K562 (cell line): ENCODE measurements around the gene AKAP12. TPM values are rescaled to one million over a fixed set of nuclear protein-coding genes. Genes with fewer than 3 reads are reported as not detected.

ENCODE experiments used
- ATAC-seq: fragments of 200-7000 bp; cut with Tn5 transposase; 3 replicates; pipeline ENCODE4 v1.9.1; 2020; ENCODE audit warnings: moderate library complexity
- BruUV-seq: library from RNA; stranded (reverse); fragments of 400-500 nt; replicated peaks from 2 replicates; lab custom pipeline; 2021; lab: Mats Ljungman, UMichigan
- CTCF ChIA-PET: fragments of 300-600 bp; formaldehyde crosslinking; extraction: SDS; loops from one replicate; lab custom pipeline; 2021; ENCODE audit warnings: low intra/inter-chr PET ratio; lab: Yijun Ruan, JAX
- POLR2A ChIA-PET: fragments of 300-600, 350-650 bp; sonication (Branson Sonifier 250); formaldehyde crosslinking; extraction: SDS; loops from one replicate; lab custom pipeline; 2021; ENCODE audit warnings: antibody characterized with exemption, inconsistent platforms; lab: Yijun Ruan, JAX
- DNase-seq, 4 experiments: peaks; one replicate each; pipeline versions ENCODE4 v3.0.0 to v3.0.0-alpha.2; 2011 to 2018; ENCODE audit warnings: low spot score in 3 of 4, mixed read lengths in 3 of 4; ENCODE audit errors: extremely low read depth in 1 of 4
- FAIRE-seq: peaks from 2 replicates; lab custom pipeline; 2011; peaks lifted over from hg19 to GRCh38; lab: Jason Lieb, UNC
- H2AFZ ChIP-seq: 2 replicates; pipeline ENCODE4 v1.6.0; 2011; ENCODE audit warnings: low read depth, low read length, control low read depth, inconsistent platforms
- H3K27ac ChIP-seq: fragments of 200-600 bp; 3 replicates; pipeline ENCODE4 v1.8.0; 2011; ENCODE audit warnings: low read depth, mild to moderate bottlenecking, control low read depth, inconsistent platforms, low read length, moderate library complexity, mixed read lengths; ENCODE audit errors: extremely low read depth
- H3K27me3 ChIP-seq, 2 experiments: fragments of 300-600 bp in 1 of 2; 2 replicates in 1 of 2; 3 replicates in 1 of 2; pipeline versions ENCODE4 v1.6.0 to v1.8.0; 2011; ENCODE audit warnings: inconsistent platforms in 2 of 2, low read length in 2 of 2, mild to moderate bottlenecking in 1 of 2, mixed read lengths in 1 of 2, moderate library complexity in 1 of 2; ENCODE audit not compliant: control insufficient read depth in 2 of 2, insufficient read depth in 2 of 2
- H3K36me3 ChIP-seq: fragments of 300-600 bp; 3 replicates; pipeline ENCODE4 v1.8.0; 2011; ENCODE audit warnings: mild to moderate bottlenecking, low read length, inconsistent platforms; ENCODE audit not compliant: control insufficient read depth, insufficient read depth
- H3K4me1 ChIP-seq, 2 experiments: fragments of 200-600 bp in 1 of 2; replicated peaks in 1 of 2; 2 replicates in 1 of 2; 3 replicates in 1 of 2; pipeline versions ENCODE4 v1.5.1 to v1.8.0; 2011; ENCODE audit warnings: inconsistent platforms in 2 of 2, low read length in 2 of 2, mild to moderate bottlenecking in 1 of 2, mixed read lengths in 1 of 2, moderate library complexity in 1 of 2; ENCODE audit not compliant: control insufficient read depth in 2 of 2, insufficient read depth in 2 of 2
- H3K4me2 ChIP-seq: 2 replicates; pipeline ENCODE4 v1.6.1; 2011; ENCODE audit warnings: low read length, control low read depth, inconsistent platforms, mixed read lengths; ENCODE audit not compliant: insufficient read depth
- H3K4me3 ChIP-seq: fragments of 200-600 bp; sonication (generic), shearing (Covaris generic); 2 replicates; pipeline ENCODE4 v1.5.1; 2016; ENCODE audit warnings: control low read depth, inconsistent platforms
- H3K79me2 ChIP-seq: fragments of 200-600 bp; 3 replicates; pipeline ENCODE4 v1.8.0; 2011; ENCODE audit warnings: low read length, inconsistent platforms; ENCODE audit not compliant: control insufficient read depth, insufficient read depth
- H3K9ac ChIP-seq, 2 experiments: 2 replicates each; pipeline versions ENCODE4 v1.6.0 to v1.6.1; 2011; ENCODE audit warnings: low read depth in 2 of 2, low read length in 2 of 2, control low read depth in 1 of 2, inconsistent platforms in 1 of 2, mild to moderate bottlenecking in 1 of 2, mixed read lengths in 1 of 2; ENCODE audit not compliant: insufficient read depth in 1 of 2
- H3K9me1 ChIP-seq: one replicate; pipeline ENCODE4 v1.6.0; 2011; ENCODE audit warnings: inconsistent platforms, mild to moderate bottlenecking, low read length, moderate library complexity; ENCODE audit not compliant: control insufficient read depth, insufficient read depth
- H3K9me3 ChIP-seq: replicated peaks from 2 replicates; pipeline ENCODE4 v1.5.1; 2011; ENCODE audit warnings: low read depth, low read length, inconsistent platforms; ENCODE audit not compliant: control insufficient read depth, insufficient read depth
- H4K20me1 ChIP-seq: replicated peaks from 2 replicates; pipeline ENCODE4 v1.6.1; 2011; ENCODE audit warnings: low read length, inconsistent platforms, mixed read lengths; ENCODE audit not compliant: control insufficient read depth, insufficient read depth
- CHCHD3 ChIP-seq: fragments of 250-450 bp; sonication (Bioruptor Pico); IDR thresholded peaks from 2 replicates; pipeline ENCODE4 v2.1.2; 2022; ENCODE audit warnings: mild to moderate bottlenecking
- FOS ChIP-seq: IDR thresholded peaks from 3 replicates; pipeline ENCODE4 v1.6.1; 2011; ENCODE audit not compliant: insufficient read length; ENCODE audit errors: extremely low read depth
- ZBTB8A ChIP-seq: fragments of 450-650 bp; IDR thresholded peaks from 2 replicates; pipeline ENCODE4 v1.6.1; 2018; ENCODE audit warnings: mild to moderate bottlenecking, moderate library complexity; ENCODE audit not compliant: partially characterized antibody
- ZNF224 ChIP-seq: sonication (generic); formaldehyde crosslinking; IDR thresholded peaks from 2 replicates; pipeline ENCODE4 v1.8.0; 2022; ENCODE audit warnings: mild to moderate bottlenecking, missing genetic modification reagents
- WGBS: fragments of 100-300 bp; shearing (Covaris generic); methylation state at CpG from one replicate; pipeline ENCODE4 v1.1.6; 2016; ENCODE audit warnings: low coverage, mixed read lengths; ENCODE audit not compliant: insufficient coverage; ENCODE audit errors: missing lambda C conversion rate; 5-methylcytosine and 5-hydroxymethylcytosine counted together
- in situ Hi-C: fragments of 300-500 bp; cut with MboI; formaldehyde crosslinking; loops from 4 replicates; pipeline ENCODE4 v1.15.0; 2018; ENCODE audit warnings: inconsistent platforms, mixed read lengths
- intact Hi-C: fragments of 100-400 bp; cut with micrococcal nuclease; formaldehyde crosslinking; loops from 2 replicates; pipeline ENCODE4 v1.14.2; 2022
- polyA plus RNA-seq, 8 experiments: library from polyadenylated mRNA; depleted of rRNA in 4 of 8; stranded (reverse) in 5 of 8; unstranded in 3 of 8; fragments of >200 nt; fragmentation: Nextera tagmentation in 2 of 8; fragmentation: Illumina TruSeq in 1 of 8; extraction: Ambion mirVana in 2 of 8; extraction: Trizol in 1 of 8; gene quantifications; 2 replicates each; pipeline versions ENCODE4 v1.2.1 to v1.2.3, GENCODE V29; 2011 to 2014; ENCODE audit warnings: inconsistent platforms in 1 of 8, missing spikeins in 1 of 8
- total RNA-seq, 7 experiments: library from RNA; depleted of rRNA in 6 of 7; stranded (reverse); fragments of >200 nt in 6 of 7; fragmentation: Illumina TruSeq in 2 of 7; extraction: Trizol in 2 of 7; gene quantifications; 2 replicates each; pipeline versions ENCODE4 v1.2.1 to v1.2.3, GENCODE V29; 2011 to 2021; ENCODE audit warnings: low replicate concordance in 1 of 7

The AKAP12 gene
- total and polyA plus RNA-seq, 9 of the 15 experiments (the other 6 are each of a cell fraction or from before 2014, with no cell fraction given), result 0.08 to 2.0 (median 0.62) TPM

DNA sequence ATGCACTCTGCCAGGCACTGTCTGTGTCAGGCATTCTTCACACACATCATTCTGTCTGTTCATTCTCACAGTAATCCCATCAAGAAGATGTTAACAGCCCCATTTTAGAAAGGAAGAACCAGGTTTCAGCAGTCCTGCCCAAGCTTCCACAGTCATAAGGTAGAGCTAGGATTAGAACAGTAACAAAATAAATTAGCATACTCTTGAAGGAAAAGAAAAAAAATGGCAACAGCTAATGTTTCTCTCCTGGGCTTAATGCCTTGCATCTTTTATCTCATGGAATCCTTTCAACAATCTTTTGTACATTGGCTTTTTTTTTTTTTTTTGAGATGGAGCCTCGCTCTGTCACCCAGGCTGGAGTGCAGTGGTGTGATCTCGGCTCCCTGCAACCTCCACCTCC is 32.1 kb upstream of the AKAP12 start:
- no peak overlapping the region for H3K27ac ChIP-seq
- POLR2A ChIA-PET, result interaction anchor here (1.4 kb wide), 1 partner anchor 48 kb away, joined by 4 read pairs; no protein-coding TSS in a partner anchor
- DNase-seq, result no peak
- 14% methylated on average over 1 of the region's 2 CpGs for WGBS
- no peaks in the 10 kb centered on the region for H3K79me2 ChIP-seq
- no peaks in the 10 kb centered on the region for H3K36me3 ChIP-seq
- H3K9me3 ChIP-seq, result 0 out of 2 replicates have a peak, but pooled peaks cover 2% of the 10 kb centered on the region
- FAIRE-seq, result no peak
- peaks cover 0 to 7% of the 10 kb centered on the region in 2 experiments; a peak in 2 of 5 replicates for H3K4me1 ChIP-seq
- no peak overlapping the region for H3K4me3 ChIP-seq
- no peaks in the 10 kb centered on the region for H3K9me1 ChIP-seq
- H3K4me2 ChIP-seq, result no peak overlapping the region
- H2AFZ ChIP-seq, result no peak overlapping the region
- H4K20me1 ChIP-seq, result no peaks in the 10 kb centered on the region
- CTCF ChIA-PET, result no interaction called here
- no TSS peak for BruUV-seq
- TF ChIP-seq FOS (no peak), CHCHD3 (no peak), ZNF224 (CRISPR knock-in tag) (no peak), ZBTB8A (no peak)
- no peak for ATAC-seq
- in situ Hi-C loops, result no loop called here
- no peak overlapping the region for H3K9ac ChIP-seq
- H3K27me3 ChIP-seq, result peaks cover 31 to 41% of the 10 kb centered on the region in 2 experiments
- intact Hi-C loops, result no loop called here
